Esophagus muscularis mucosa (tissue), 3 donors: Measurements from ENCODE around the gene FNDC11.

ENCODE experiments used
- POLR2A ChIP-seq: fragments of 450-650 bp; IDR thresholded peaks from one replicate; pipeline ENCODE4 v1.6.1; 2017; ENCODE audit warnings: antibody characterized with exemption, moderate library complexity, mild to moderate bottlenecking, low read depth
- POLR2AphosphoS5 ChIP-seq, 2 donors: sonication (generic); formaldehyde crosslinking; IDR thresholded peaks; one replicate each; pipeline ENCODE4 v1.6.1; 2017; ENCODE audit warnings: antibody characterized with exemption in 2 of 2
- TF ChIP-seq, protein P1 (sequence below), 3 experiments: fragments of 200-600 bp in 2 of 3; fragments of 450-650 bp in 1 of 3; sonication (generic) in 2 of 3; IDR thresholded peaks; one replicate each; pipeline ENCODE4 v1.5.1; 2017 to 2019; ENCODE audit warnings: antibody characterized with exemption in 3 of 3, mild to moderate bottlenecking in 2 of 3, moderate library complexity in 1 of 3

DNA sequence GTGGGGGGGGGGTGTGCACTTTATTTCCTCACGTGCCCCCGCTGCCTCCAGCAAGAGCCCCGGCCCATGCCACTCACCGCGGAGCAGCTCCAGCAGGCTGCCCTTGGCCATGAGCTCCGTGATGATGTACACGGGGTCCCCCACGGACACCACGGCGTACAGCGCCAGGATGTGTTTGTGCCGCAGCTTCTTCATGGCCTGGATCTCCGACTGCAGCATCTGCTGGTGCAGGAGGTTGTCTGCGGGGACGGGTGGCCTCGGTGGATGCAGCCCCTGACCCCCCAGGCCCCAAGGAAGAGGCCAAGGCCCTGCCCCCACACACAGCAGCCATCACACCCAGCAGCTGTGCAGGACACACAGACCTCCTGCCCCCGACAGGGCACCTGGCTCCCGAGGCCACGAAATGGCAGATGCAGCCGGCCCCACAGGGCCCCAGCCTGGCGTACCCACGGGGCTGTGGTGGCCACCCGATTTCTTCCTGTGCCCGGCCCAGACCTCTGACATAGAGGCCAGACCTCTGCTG lies 21.4 kb upstream of the FNDC11 start:
- TF ChIP-seq, protein P1, sequence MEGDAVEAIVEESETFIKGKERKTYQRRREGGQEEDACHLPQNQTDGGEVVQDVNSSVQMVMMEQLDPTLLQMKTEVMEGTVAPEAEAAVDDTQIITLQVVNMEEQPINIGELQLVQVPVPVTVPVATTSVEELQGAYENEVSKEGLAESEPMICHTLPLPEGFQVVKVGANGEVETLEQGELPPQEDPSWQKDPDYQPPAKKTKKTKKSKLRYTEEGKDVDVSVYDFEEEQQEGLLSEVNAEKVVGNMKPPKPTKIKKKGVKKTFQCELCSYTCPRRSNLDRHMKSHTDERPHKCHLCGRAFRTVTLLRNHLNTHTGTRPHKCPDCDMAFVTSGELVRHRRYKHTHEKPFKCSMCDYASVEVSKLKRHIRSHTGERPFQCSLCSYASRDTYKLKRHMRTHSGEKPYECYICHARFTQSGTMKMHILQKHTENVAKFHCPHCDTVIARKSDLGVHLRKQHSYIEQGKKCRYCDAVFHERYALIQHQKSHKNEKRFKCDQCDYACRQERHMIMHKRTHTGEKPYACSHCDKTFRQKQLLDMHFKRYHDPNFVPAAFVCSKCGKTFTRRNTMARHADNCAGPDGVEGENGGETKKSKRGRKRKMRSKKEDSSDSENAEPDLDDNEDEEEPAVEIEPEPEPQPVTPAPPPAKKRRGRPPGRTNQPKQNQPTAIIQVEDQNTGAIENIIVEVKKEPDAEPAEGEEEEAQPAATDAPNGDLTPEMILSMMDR (IDR thresholded peaks at IDR 0.05) = no peak
- no peak for TF ChIP-seq POLR2AphosphoS5 (IDR thresholded peaks at IDR 0.05)
- TF ChIP-seq POLR2A = no peak
